Neural progenitor cell (in vitro differentiated cells): ENCODE measurements around the gene FSTL4. TPM values are rescaled to one million over a fixed set of nuclear protein-coding genes. Genes with fewer than 3 reads are reported as not detected.

Source experiments
- DNase-seq: peaks from one replicate; pipeline ENCODE4 v3.0.0-alpha.2; 2016; ENCODE audit warnings: low spot score
- H2AFZ ChIP-seq: fragments of 200-600 bp; sonication (generic); replicated peaks from 2 replicates; pipeline ENCODE4 v1.6.1; 2016; ENCODE audit warnings: antibody characterized with exemption
- H3F3A ChIP-seq: fragments of 200-600 bp; sonication (generic); 2 replicates; pipeline ENCODE4 v1.6.1; 2016; ENCODE audit warnings: antibody characterized with exemption, low read depth
- H3K27ac ChIP-seq: fragments of 200-600 bp; sonication (generic); 2 replicates; pipeline ENCODE4 v1.5.1; 2016; ENCODE audit warnings: mild to moderate bottlenecking
- H3K27me3 ChIP-seq: fragments of 200-600 bp; sonication (generic); 2 replicates; pipeline ENCODE4 v1.6.1; 2016; ENCODE audit warnings: mild to moderate bottlenecking, moderate library complexity
- H3K36me3 ChIP-seq: fragments of 200-600 bp; sonication (generic); 2 replicates; pipeline ENCODE4 v1.5.1; 2016
- H3K4me1 ChIP-seq: fragments of 200-600 bp; sonication (generic); 2 replicates; pipeline ENCODE4 v1.6.1; 2016; ENCODE audit warnings: mixed run types
- H3K4me2 ChIP-seq: fragments of 200-600 bp; sonication (generic); 2 replicates; pipeline ENCODE4 v1.6.1; 2016
- H3K4me3 ChIP-seq: fragments of 200-600 bp; sonication (generic); 2 replicates; pipeline ENCODE4 v1.5.1; 2016
- H3K79me2 ChIP-seq: fragments of 200-600 bp; sonication (generic); 2 replicates; pipeline ENCODE4 v1.6.1; 2016; ENCODE audit warnings: low read depth
- H3K9ac ChIP-seq: fragments of 200-600 bp; sonication (generic); 2 replicates; pipeline ENCODE4 v1.6.1; 2016
- H3K9me3 ChIP-seq: fragments of 200-600 bp; sonication (generic); 2 replicates; pipeline ENCODE4 v1.5.1; 2016; ENCODE audit warnings: low read depth
- H4K20me1 ChIP-seq: fragments of 200-600 bp; sonication (generic); 2 replicates; pipeline ENCODE4 v1.6.1; 2016; ENCODE audit warnings: low read depth
- H3K27ac Mint-ChIP-seq: 3 replicates; pipeline ENCODE4 v1.8.0; 2021; ENCODE audit warnings: mixed read lengths
- H3K27me3 Mint-ChIP-seq: 2 replicates; pipeline ENCODE4 v1.8.0; 2022; ENCODE audit warnings: low read depth, mild to moderate bottlenecking, inconsistent platforms, moderate library complexity, mixed read lengths; ENCODE audit not compliant: insufficient read depth
- H3K36me3 Mint-ChIP-seq: 3 replicates; pipeline ENCODE4 v1.8.0; 2021; ENCODE audit warnings: mixed read lengths
- H3K4me1 Mint-ChIP-seq: 3 replicates; pipeline ENCODE4 v1.8.0; 2021; ENCODE audit warnings: mixed read lengths
- H3K4me3 Mint-ChIP-seq: 3 replicates; pipeline ENCODE4 v1.8.0; 2021; ENCODE audit warnings: mild to moderate bottlenecking, moderate library complexity, mixed read lengths
- H3K9me3 Mint-ChIP-seq: 3 replicates; pipeline ENCODE4 v1.8.0; 2020; ENCODE audit warnings: mixed read lengths
- CTCF ChIP-seq: fragments of 200-600 bp; sonication (generic); IDR thresholded peaks from 2 replicates; pipeline ENCODE4 v1.5.1; 2017; ENCODE audit warnings: antibody characterized with exemption, mild to moderate bottlenecking
- EZH2 ChIP-seq: fragments of 200-600 bp; sonication (generic); IDR thresholded peaks from 2 replicates; pipeline ENCODE4 v1.6.1; 2017; ENCODE audit warnings: antibody characterized with exemption, mild to moderate bottlenecking, moderate library complexity
- EZH2phosphoT487 ChIP-seq: fragments of 200-600 bp; sonication (generic); IDR thresholded peaks from 2 replicates; pipeline ENCODE4 v1.6.1; 2017; ENCODE audit warnings: antibody characterized with exemption
- total RNA-seq: library from RNA; depleted of rRNA; stranded (reverse); fragments of >200 nt; gene quantifications from 2 replicates; pipeline ENCODE4 v1.2.3, GENCODE V29; 2015; ENCODE audit warnings: low replicate concordance

FSTL4 gene
- total RNA-seq, 1 donor from 2014 or later = 0.95 TPM

- Histone ChIP-seq H3K79me2 (no peaks in the 10 kb centered on the region), H3K9me3 (no peaks in the 10 kb centered on the region), H3K36me3 (no peaks in the 10 kb centered on the region), H4K20me1 (no peaks in the 10 kb centered on the region), H2AFZ (no peak overlapping the region), H3F3A (no peaks in the 10 kb centered on the region), H3K27ac (no peak overlapping the region), H3K27me3 (no peaks in the 10 kb centered on the region), H3K9ac (no peak overlapping the region), H3K4me1 (no peaks in the 10 kb centered on the region), H3K4me3 (no peak overlapping the region), H3K4me2 (no peak overlapping the region)
- DNase-seq = no peak
- Mint-ChIP-seq H3K4me1 (peaks cover 27% of the 10 kb centered on the region), H3K27me3 (peaks cover 7% of the 10 kb centered on the region), H3K4me3 (no peak overlapping the region), H3K27ac (no peak overlapping the region), H3K36me3 (no peaks in the 10 kb centered on the region), H3K9me3 (no peaks in the 10 kb centered on the region)
- TF ChIP-seq EZH2phosphoT487 (no peak), CTCF (no peak), EZH2 (no peak)
Observed at GRCh38 chr5:133497608-133498348, 114.6 kb downstream of the FSTL4 start.

GRCh38 chr5:133496631-133497030 is 115.7 kb downstream of the FSTL4 start:
- DNase-seq = no peak
- H3K4me1 ChIP-seq = no peaks in the 10 kb centered on the region
- Mint-ChIP-seq H3K9me3 (no peaks in the 10 kb centered on the region), H3K4me3 (no peak overlapping the region), H3K27ac (peak overlapping the region; percentile 51), H3K4me1 (peaks cover 27% of the 10 kb centered on the region), H3K27me3 (peaks cover 7% of the 10 kb centered on the region), H3K36me3 (no peaks in the 10 kb centered on the region)
- no peak overlapping the region for H3K9ac ChIP-seq
- H3K79me2 ChIP-seq = no peaks in the 10 kb centered on the region
- no peak overlapping the region for H2AFZ ChIP-seq
- H3F3A ChIP-seq = no peaks in the 10 kb centered on the region
- H3K27ac ChIP-seq = no peak overlapping the region
- H3K27me3 ChIP-seq = no peaks in the 10 kb centered on the region
- H3K4me3 ChIP-seq = no peak overlapping the region
- no peak for TF ChIP-seq EZH2phosphoT487
- no peak for TF ChIP-seq EZH2
- no peak for TF ChIP-seq CTCF
- H3K36me3 ChIP-seq = no peaks in the 10 kb centered on the region
- H3K4me2 ChIP-seq = no peak overlapping the region
- no peaks in the 10 kb centered on the region for H4K20me1 ChIP-seq
- no peaks in the 10 kb centered on the region for H3K9me3 ChIP-seq

GRCh38 chr5:133494923-133495246 is 117.5 kb downstream of the FSTL4 start:
- Histone ChIP-seq H3F3A (no peaks in the 10 kb centered on the region), H3K4me1 (no peaks in the 10 kb centered on the region), H4K20me1 (no peaks in the 10 kb centered on the region), H3K79me2 (no peaks in the 10 kb centered on the region), H2AFZ (no peak overlapping the region), H3K4me2 (no peak overlapping the region), H3K27me3 (no peaks in the 10 kb centered on the region), H3K4me3 (no peak overlapping the region), H3K36me3 (no peaks in the 10 kb centered on the region), H3K27ac (no peak overlapping the region), H3K9ac (no peak overlapping the region), H3K9me3 (no peaks in the 10 kb centered on the region)
- DNase-seq = no peak
- Mint-ChIP-seq H3K27me3 (peaks cover 7% of the 10 kb centered on the region), H3K4me3 (no peak overlapping the region), H3K36me3 (no peaks in the 10 kb centered on the region), H3K9me3 (peaks cover 2% of the 10 kb centered on the region), H3K4me1 (peaks cover 13% of the 10 kb centered on the region), H3K27ac (no peak overlapping the region)
- no peak for TF ChIP-seq EZH2phosphoT487
- no peak for TF ChIP-seq EZH2
- TF ChIP-seq CTCF = no peak
